ENCODE results near the gene CAVIN2.
A peak's percentile ranks its signal among the peaks of the same experiment; 100 is the strongest.

The CAVIN2 gene

DNA sequence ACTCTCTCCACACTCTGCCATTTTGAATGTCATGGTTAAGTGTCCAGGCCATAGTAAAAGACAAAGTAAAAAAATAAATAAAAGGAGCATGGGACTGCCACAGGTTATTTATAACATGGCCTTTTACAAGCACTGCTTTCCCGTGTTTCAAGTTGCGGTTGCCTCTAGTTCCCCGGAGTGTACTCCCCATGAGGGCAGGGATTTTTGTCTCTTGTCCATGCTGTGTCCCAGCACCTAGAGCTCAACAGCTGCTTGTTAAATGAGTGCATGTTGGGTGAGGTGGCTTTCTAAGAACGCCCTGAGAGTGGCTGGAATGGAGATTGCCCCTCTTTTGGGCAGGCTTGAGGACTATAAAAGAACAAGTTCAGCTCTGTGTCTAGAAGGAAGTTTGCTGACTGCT lies 8.4 kb downstream of the CAVIN2 start:
- DNase-seq = no peak

- DNase-seq = no peak
Measured at GRCh38 chr2:191836853-191837769, 9.8 kb downstream of the CAVIN2 start.

GRCh38 chr2:191836471-191836852 lies 10.4 kb downstream of the CAVIN2 start:
- DNase-seq = no peak

DNA sequence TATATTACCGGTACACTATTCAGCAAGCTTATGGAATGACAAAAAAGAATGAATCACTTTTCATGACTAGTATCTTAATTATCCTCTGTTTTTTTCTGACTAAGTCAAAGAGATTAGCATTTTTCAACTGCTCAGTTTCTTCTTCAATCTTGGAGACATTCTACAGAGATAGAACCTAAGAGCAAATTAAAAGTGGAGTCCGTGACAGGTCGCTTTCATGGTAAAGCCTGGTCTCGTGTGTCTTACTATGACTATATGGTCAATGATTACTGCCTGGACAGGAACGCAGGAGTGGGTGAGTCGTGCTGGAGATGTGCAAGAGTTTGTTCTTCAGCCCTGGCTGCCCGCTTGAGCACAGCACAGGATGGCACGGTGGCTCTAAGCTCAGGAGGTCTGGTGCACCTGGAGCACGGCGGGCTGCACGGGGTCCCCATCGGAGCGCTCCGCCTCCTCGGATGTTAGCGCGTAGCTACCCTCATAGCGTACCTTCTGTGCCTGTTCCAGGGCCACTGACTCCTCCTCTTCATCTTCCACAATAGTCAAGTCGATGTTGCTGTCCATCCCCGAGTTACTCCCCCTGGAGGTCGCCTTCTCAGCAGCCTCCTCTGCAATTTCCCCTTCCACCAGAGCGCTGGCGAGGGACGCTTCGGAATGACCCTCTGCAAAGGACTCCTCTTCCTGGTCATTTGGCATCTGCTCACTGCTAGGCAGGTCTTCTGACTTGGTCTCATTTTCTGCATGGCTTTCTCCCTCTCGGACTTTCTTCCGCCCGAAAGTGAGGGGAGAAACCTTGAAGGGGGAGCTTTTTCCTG lies 11.1 kb downstream of the CAVIN2 start:
- no peak for DNase-seq

DNA sequence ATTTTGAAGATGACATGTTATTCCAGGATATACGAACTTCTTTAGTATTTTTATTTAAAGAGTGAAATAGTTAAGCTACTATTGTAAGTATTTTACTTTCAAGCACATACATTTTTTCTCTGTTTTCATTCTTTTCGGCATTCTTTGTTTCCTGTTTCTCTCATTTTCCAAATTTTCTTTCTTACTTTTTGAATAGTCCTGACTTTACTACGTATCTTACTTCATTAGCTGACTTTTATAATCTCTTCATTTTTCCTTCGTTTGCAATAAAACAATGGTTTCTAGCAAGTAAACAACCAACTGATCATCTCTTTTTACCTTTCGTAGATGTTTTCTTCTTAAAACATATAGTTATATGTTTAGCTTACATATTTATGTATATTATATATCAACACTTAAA lies 11.8 kb downstream of the CAVIN2 start:
- DNase-seq = no peak

DNA sequence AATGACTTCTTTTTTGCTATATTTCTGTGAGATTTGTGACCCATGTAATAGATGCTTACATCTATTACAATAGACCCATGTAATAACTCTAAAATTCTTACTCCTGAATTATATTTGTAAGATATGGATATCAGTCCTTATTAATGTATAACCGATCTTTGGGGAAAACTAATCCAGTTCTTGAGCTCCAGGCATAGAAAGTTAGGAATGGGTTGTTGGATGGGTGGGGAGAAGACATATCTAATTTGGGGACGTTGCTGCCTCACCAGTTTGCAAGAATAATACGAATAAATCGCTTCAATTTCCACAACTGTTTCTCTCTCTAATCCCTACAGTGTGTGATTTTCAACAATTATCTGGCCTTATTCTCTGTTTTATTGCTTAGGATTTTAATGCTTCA lies 13.5 kb downstream of the CAVIN2 start:
- no peak for DNase-seq

GRCh38 chr2:191832668-191833067 lies 14.2 kb downstream of the CAVIN2 start:
- no peak for DNase-seq

DNA sequence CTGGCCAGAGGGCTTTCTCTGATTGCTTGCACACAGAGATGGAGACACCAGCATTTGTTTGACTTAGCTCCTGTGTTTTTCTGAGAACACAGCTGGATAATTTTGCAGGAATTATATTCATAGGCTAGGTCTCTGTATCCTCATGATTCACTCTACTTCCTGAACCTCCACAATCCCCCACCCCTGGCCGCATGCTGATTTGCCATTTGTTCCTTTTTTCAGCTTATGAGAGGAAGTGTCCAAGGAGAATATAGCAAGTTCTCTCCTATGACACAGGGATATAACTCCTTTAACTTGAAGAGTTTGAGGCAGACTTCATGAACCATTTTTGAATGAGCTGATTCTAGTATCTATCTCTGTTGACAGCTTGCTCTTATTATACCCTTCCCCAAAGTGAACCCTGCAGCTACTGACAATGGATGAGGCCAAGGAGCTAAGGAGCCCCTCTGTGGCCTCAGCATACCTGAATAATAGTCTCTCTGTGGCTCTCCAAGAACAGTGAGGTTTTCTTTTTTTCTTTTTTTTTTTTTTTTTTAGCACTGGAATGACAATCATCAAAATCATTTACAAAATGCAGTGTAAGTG lies 15.4 kb downstream of the CAVIN2 start:
- DNase-seq = no peak

GRCh38 chr2:191824398-191824797 lies 22.5 kb downstream of the CAVIN2 start:
- DNase-seq = no peak

DNA sequence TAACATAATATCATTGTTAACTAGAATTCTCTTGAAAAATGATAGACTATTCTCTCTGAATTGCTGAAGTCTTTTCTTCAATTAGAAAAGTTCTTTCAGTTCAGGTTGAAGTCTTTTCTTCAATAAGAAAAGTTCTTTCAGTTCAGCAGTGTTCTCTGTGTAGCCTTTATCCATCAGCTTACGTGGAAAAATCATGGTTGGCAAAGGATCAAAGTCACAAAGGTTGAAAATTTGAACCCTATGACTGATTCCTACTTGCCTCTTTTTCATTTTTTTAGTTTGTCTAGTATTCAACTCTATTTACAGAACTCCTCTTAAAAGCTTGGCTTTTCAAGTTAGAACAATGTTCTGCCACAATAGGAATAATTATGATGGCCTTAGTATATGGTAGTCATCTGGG lies 25.8 kb downstream of the CAVIN2 start:
- DNase-seq = no peak

- DNase-seq = no peak
Measured at GRCh38 chr2:191818725-191819350, 28.1 kb downstream of the CAVIN2 start.

DNA sequence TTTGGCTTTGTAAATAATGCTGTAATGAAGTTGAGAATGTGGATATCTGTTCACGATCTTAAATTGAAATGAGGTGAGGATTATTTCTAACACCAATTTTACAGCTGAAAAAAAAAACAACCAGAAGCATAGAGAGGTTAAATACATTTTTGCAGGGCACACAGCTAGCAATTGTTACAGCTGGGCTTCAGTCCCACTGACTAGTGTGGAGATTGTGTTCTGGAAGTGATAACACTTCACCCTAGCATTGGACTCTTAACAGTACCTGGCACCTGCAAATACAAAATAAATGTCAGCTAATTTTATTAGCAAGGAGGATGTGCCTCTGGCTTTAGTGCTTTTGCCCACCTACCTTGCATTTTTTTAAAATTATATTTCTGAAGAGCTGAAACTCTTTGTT lies 28.8 kb downstream of the CAVIN2 start:
- DNase-seq = no peak

GRCh38 chr2:191815010-191815409 lies 31.9 kb downstream of the CAVIN2 start:
- DNase-seq = no peak

GRCh38 chr2:191813943-191814342 lies 32.9 kb downstream of the CAVIN2 start:
- no peak for DNase-seq

GRCh38 chr2:191811807-191812602 lies 34.9 kb downstream of the CAVIN2 start:
- DNase-seq = peak; percentile 29

GRCh38 chr2:191806396-191806795 lies 40.5 kb downstream of the CAVIN2 start:
- no peak for DNase-seq

GRCh38 chr2:191804766-191805165 lies 42.1 kb downstream of the CAVIN2 start:
- no peak for DNase-seq

DNA sequence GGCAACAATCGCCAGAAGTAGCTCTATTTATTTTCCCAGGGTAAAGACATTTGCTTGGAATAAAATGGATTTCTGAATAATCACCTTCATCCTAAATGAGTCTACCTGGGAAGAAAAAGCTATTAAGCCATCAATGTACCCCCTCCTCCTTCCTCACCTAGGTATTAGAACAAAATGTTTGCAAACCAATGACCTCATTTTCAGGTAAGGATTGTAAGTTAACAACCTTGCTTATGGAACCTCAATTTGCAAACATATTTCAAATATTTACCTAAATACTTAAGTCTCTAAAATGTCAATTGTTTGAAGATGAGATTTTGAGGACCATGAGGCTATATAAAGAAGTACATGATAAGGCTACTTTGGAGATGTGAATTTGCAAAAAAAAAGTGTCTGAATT lies 43.9 kb downstream of the CAVIN2 start:
- no peak for DNase-seq

GRCh38 chr2:191802180-191802579 lies 44.7 kb downstream of the CAVIN2 start:
- no peak for DNase-seq

GRCh38 chr2:191800874-191801273 lies 46.0 kb downstream of the CAVIN2 start:
- DNase-seq = no peak

DNA sequence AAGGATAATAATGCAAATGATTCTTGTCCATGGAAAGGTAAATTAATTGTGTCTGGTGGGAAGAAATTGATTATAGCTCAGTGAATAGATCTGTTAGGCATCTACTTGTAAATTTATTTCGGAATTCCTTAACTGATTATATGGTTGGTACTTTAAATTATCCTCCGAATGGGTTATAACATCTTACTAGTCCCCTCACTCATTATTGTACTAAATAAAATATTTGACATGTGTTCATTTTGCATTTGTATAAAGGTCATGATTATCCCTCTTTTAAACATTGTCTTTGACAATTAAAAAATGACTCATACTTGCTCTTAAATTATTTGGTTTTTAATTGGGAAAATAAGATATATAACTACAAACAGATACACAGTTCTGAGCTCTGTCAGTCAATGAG lies 47.4 kb downstream of the CAVIN2 start:
- DNase-seq = no peak

Measured in CD4-positive, alpha-beta T cell treated with Interleukin-12 subunit alpha and Interleukin-12 subunit beta, for 1 hour (primary cell).